Cardiac muscle cell (in vitro differentiated cells and primary cell): ENCODE data around the gene PAK4. TPM values are rescaled to one million over a fixed set of nuclear protein-coding genes. Genes with fewer than 3 reads are reported as not detected.

ENCODE experiments used
- DNase-seq, 2 donors: peaks; one replicate each; pipeline versions ENCODE4 v3.0.0 to v3.0.0-alpha.2; 2010 to 2017; ENCODE audit warnings: low read depth in 1 of 2, low spot score in 1 of 2
- H3K27ac ChIP-seq: fragments of 200-600 bp; sonication (generic); 2 replicates; pipeline ENCODE4 v1.5.1; 2016
- H3K27me3 ChIP-seq: fragments of 200-600 bp; sonication (generic); 2 replicates; pipeline ENCODE4 v1.6.0; 2016; ENCODE audit warnings: control low read depth
- H3K36me3 ChIP-seq: fragments of 200-600 bp; sonication (generic); 2 replicates; pipeline ENCODE4 v1.5.1; 2016; ENCODE audit warnings: control low read depth
- H3K4me1 ChIP-seq: fragments of 200-600 bp; sonication (generic); 2 replicates; pipeline ENCODE4 v1.8.1; 2017; ENCODE audit warnings: low read depth, mild to moderate bottlenecking, mixed run types
- H3K4me3 ChIP-seq: fragments of 200-600 bp; sonication (generic); 2 replicates; pipeline ENCODE4 v1.5.1; 2016; ENCODE audit warnings: mild to moderate bottlenecking
- H3K9me3 ChIP-seq: fragments of 200-600 bp; sonication (generic); 2 replicates; pipeline ENCODE4 v1.5.1; 2017; ENCODE audit warnings: low read depth, mild to moderate bottlenecking, control low read depth
- CTCF ChIP-seq: IDR thresholded peaks from 2 replicates; pipeline ENCODE4 v1.5.1; 2012; ENCODE audit warnings: low read depth, mild to moderate bottlenecking, low read length
- polyA plus RNA-seq: library from polyadenylated mRNA; unstranded; fragments of >200 nt; fragmentation: Nextera tagmentation; extraction: Ambion mirVana; gene quantifications from 2 replicates; pipeline ENCODE4 v1.2.1, GENCODE V29; 2016
- total RNA-seq: library from RNA; depleted of rRNA; stranded (reverse); fragments of >200 nt; gene quantifications from 2 replicates; pipeline ENCODE4 v1.2.3, GENCODE V29; 2016

The PAK4 gene
- total and polyA plus RNA-seq, 2 experiments from 2014 or later: 32.5 to 57.9 TPM

DNA sequence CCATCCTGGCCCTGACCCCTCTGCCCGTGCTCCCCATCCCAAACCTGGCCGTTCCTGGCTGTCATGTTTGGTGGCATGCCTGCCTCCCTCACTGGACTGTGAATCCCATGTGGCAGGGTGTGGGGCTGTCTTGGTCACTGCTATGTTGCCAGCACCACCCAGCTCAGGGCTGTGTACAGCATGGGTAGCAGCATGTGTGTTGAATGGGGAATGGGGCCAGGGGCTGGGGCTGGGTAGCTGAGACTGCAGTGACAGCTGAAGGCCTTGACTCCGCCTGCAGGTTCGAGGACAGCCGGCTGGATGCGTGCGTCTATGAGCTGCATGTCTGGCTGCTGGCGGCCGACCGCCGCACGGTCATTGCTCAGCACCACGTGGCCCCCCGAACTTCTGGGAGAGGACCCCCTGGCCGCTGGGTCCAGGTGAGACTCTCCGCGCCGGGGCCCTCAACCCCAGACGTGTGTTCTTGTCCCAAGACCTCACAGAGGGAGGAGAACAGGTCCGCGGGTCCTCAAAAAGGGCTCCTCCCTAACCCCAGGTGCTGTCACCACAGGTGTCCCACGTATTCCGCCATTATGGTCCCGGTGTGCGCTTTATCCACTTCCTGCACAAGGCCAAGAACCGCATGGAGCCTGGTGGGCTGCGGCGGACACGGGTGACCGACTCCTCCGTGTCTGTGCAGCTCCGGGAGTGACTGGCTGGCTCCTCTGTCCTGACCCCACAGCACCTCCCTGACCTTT, 74.6 kb downstream of the PAK4 start:
- TF ChIP-seq CTCF: no peak
- Histone ChIP-seq H3K4me3 (no peak overlapping the region), H3K4me1 (no peaks in the 10 kb centered on the region), H3K9me3 (no peaks in the 10 kb centered on the region), H3K27me3 (peaks cover 16% of the 10 kb centered on the region), H3K27ac (no peak overlapping the region), H3K36me3 (no peaks in the 10 kb centered on the region)
- no peak for DNase-seq

GRCh38 chr19:39200803-39201115, 75.2 kb downstream of the PAK4 start:
- H3K4me1 ChIP-seq: no peaks in the 10 kb centered on the region
- no peak for TF ChIP-seq CTCF
- no peak overlapping the region for H3K4me3 ChIP-seq
- no peak overlapping the region for H3K27ac ChIP-seq
- H3K27me3 ChIP-seq: peaks cover 16% of the 10 kb centered on the region
- no peaks in the 10 kb centered on the region for H3K36me3 ChIP-seq
- H3K9me3 ChIP-seq: no peaks in the 10 kb centered on the region
- no peak for DNase-seq

DNA sequence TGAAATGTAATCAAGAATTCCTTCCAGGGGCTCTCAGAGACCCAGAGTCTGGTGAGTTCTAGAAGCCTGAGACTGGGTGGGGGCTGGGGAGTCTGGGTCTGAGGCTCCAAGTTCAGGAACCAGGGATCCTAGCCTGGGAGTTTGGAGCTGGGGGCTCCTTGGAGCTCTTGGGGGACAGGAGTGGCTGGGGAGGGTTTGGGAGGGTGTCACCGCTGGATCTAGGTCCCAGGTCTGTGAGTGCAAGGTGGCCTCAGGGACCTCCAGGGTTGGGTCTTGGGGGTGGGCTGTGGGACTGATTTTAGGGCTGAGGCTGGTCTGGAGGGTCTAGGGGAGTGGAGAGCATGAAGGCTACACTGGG, 77.4 kb downstream of the PAK4 start:
- no peaks in the 10 kb centered on the region for H3K9me3 ChIP-seq
- H3K4me3 ChIP-seq: no peak overlapping the region
- H3K27me3 ChIP-seq: peaks cover 2% of the 10 kb centered on the region
- no peaks in the 10 kb centered on the region for H3K4me1 ChIP-seq
- no peak for TF ChIP-seq CTCF
- no peak for DNase-seq
- H3K27ac ChIP-seq: no peak overlapping the region
- H3K36me3 ChIP-seq: no peaks in the 10 kb centered on the region

- Histone ChIP-seq H3K36me3 (no peaks in the 10 kb centered on the region), H3K27ac (no peak within 1 kb of the TSS), H3K9me3 (no peaks in the 10 kb centered on the region), H3K4me1 (no peaks in the 10 kb centered on the region), H3K27me3 (no peaks in the 10 kb centered on the region), H3K4me3 (no peak within 1 kb of the TSS)
- no peak for TF ChIP-seq CTCF
- no peak for DNase-seq
Measured at GRCh38 chr19:39203372-39204341, 78.1 kb downstream of the PAK4 start, which contains the start of gene SYCN. Gene SYCN (minus strand): TSS chr19:39204263. CDS start chr19:39204254, 9 bp downstream.

DNA sequence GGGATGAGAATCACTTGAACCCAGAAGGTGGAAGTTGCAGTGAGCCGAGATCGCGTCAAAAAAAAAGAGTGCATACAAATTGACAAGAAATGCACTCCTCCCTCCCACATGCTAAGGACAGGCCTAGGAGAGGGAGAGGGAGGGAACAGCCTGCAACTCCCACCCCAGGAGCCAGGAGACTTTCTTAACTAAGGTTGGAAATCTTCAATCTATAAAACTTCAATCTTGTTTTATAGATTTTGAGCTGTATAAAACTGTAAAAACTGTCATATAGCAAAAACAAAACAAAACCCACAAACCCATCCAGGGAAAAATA, 79.8 kb downstream of the PAK4 start:
- Histone ChIP-seq H3K4me3 (no peak overlapping the region), H3K4me1 (no peaks in the 10 kb centered on the region), H3K27ac (no peak overlapping the region), H3K36me3 (no peaks in the 10 kb centered on the region), H3K9me3 (no peaks in the 10 kb centered on the region), H3K27me3 (no peaks in the 10 kb centered on the region)
- no peak for DNase-seq
- no peak for TF ChIP-seq CTCF
